HG03097 (cell line): Measurements from ENCODE around the gene ZNF688.
"Not testable (repeated sequence)": the region's sequence is repeated elsewhere in the genome, so short reads cannot be mapped to it uniquely, and the experiment has no call there.

Experiments
- ATAC-seq: cut with Tn5 transposase; IDR thresholded peaks from one replicate; pipeline ENCODE4 v1.9.1; 2021; ENCODE audit not compliant: unreplicated experiment, low FRiP score

Gene ZNF688

GRCh38 chr16:30535106-30535776, 36.3 kb downstream of the ZNF688 start:
- ATAC-seq: peak; percentile 6

GRCh38 chr16:30534368-30535105, 37.0 kb downstream of the ZNF688 start, which contains the start of gene ZNF747:
Gene ZNF747 (minus strand): TSS chr16:30534858. CDS start chr16:30534679, 179 bp downstream.
- ATAC-seq: peak; percentile 54

GRCh38 chr16:30533748-30534367, 37.7 kb downstream of the ZNF688 start:
- peak; percentile 23 for ATAC-seq

- no peak for ATAC-seq
These were observed 38.4 kb downstream of the ZNF688 start for GRCh38 chr16:30533146-30533522.

DNA sequence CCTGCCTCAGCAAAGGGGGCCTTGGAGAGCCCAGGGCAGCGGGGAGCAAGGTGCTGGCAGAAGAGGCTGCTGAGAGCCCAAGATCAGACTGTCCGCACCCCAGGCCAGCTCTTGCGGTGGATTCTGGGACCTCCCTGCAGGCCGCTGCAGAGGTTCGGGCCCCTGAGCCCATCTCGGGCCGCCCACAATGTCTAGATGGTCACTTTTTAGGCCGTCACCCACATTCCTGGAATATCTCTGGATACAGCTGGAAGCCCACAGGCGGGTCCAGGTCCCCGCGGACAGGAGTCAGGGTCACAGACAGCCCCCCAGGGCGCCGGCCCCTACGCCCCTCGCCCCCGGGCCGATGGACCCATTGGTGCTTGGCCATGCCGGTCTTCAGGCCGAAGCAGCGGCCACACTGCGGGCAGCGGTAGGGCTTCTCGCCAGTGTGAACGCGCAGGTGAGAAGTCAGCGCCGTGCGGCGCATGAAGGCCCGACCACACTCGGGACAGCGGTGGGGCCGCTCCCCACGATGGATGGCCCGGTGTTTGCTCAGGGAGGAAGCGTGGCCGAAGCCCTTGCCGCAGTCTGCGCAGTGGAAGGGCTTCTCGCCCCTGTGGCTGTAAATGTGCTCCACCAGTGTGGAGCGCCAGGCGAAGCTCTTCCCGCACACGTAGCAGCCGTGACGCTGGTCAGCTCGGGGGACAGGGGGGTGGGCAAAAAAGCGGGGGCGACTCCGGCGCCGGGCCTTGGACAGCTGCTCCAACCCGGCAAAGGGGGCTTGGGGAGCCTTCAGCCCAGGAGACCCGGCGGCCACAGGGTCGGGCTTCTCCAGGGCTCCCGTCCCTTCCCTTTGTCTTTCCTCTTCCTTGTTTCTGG, 39.0 kb downstream of the ZNF688 start:
- ATAC-seq: no peak

- no peak for ATAC-seq
These were observed 41.1 kb downstream of the ZNF688 start for GRCh38 chr16:30530163-30531037.

DNA sequence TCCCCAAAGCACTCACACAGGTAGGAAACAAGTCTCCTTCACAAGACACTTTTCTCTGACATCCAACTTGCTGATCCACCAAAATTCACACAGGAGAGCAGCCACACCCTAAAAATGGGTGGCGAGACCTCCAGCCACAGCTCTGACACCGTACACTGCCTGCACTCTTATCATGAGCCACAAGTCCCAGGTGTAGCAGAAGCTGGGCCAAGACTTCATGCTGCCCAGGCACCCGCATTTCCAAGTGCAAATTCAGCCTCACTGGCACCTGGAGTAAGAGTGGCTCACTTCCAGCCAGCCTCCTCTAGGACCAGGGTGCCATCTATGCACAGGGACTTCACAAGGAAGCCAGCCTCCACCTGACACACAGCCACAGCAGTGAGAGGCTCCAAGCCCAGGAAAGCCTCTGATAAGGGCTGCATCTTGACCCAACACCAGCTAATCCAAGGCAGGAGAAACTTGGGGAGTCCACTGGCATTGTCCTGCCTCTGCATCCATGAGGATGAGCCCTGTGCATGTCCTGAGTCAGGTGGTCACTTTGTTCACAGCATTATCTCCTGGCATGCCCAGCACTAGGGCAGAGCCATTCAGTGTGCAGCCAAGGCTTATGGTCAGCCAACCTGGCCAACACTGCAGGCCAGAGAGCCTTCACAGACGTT, 42.6 kb downstream of the ZNF688 start:
- no peak for ATAC-seq

- peak; percentile 2 for ATAC-seq
These were observed 43.8 kb downstream of the ZNF688 start for GRCh38 chr16:30527635-30528178.

- peak; percentile 73 for ATAC-seq
These were observed 44.5 kb downstream of the ZNF688 start for GRCh38 chr16:30526823-30527634.

- peak; percentile 21 for ATAC-seq
These were observed 45.2 kb downstream of the ZNF688 start, which contains the start of gene ZNF768 for GRCh38 chr16:30526137-30526822. Gene ZNF768 (minus strand): TSS chr16:30526566. CDS start chr16:30526413, 153 bp downstream.

GRCh38 chr16:30525844-30526136, 45.7 kb downstream of the ZNF688 start:
- ATAC-seq: no peak

DNA sequence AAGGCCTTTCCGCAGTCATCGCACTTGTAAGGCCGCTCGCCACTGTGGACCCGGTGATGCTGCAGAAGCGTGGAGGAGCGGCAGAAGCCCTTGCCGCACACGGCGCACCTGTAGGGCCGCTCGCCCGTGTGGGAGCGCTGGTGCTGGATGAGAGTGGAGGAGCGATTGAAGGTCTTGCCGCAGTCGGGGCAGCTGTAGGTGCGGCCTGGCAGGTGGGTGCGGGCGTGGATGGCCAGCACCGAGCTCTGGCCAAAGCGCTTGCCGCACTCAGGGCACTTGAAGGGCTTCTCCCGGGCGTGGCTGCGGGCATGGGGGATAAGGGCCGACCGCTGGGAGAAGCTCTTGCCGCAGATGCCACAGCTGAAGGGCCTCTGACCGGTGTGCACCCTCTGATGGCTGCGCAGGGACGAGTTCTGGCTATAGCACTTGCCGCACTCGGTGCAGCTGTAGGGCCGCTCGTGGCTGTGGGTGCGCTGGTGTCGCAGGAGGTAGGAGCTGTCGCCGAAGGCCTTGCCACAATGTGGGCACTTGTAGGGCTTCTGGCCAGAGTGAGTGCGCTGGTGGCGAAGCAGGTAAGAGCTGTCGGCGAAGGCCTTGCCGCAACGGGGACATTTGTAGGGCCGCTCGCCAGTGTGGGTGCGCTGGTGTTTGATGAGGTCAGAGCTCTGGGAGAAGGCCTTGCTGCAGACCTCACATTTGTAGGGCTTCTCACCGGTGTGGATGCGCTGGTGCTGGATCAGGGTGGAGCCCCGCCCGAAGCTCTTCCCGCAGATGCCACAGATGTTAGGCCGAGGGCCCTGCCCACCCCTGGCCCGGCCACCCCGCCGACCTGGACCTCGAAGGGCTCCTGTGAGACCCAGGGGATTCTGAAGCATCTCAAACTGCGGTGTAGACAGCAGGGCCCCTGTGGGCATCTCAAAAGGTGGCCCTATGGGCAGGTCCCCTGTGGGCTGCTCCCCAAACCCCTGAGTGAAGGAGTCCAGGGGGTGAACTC, 46.6 kb downstream of the ZNF688 start:
- ATAC-seq: no peak

DNA sequence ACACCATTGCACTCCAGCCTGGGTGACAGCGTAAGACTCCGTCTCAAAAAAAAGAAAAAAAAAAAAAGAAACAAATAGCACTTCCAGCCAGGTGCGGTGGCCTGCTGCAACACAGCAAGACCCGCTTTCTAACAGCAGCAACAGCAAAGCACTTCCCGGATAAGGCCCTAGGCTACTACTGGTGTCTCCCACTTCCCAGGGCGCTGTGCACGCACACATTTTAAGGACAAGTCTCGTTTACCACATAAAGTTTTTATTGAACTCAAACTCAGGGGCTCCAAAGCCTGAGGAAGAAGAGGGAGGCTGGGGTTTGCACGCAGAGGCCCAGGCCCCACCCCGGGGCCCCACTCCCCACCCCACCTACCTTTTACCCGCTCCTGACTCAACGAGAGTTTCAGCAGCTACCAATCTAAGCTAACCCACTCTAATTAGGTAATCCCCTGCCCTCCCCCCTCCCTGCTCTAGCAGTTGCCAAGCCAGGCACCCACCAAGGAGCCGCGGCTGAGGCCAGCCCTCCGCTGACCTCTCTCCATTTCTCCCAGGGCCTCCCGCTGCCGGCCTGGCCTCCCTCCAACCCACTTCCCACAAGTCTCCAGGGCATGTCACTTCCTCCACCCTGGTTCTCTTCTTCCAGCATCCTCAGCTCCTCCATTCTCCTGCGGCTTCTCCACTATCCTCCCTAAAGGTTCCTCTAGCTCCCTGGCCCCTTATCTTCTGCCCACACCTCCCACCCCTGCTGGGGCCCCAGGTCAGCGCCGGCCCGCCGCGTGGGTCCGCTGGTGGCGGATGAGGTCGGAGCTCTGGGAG, 47.5 kb downstream of the ZNF688 start:
- ATAC-seq: no peak

DNA sequence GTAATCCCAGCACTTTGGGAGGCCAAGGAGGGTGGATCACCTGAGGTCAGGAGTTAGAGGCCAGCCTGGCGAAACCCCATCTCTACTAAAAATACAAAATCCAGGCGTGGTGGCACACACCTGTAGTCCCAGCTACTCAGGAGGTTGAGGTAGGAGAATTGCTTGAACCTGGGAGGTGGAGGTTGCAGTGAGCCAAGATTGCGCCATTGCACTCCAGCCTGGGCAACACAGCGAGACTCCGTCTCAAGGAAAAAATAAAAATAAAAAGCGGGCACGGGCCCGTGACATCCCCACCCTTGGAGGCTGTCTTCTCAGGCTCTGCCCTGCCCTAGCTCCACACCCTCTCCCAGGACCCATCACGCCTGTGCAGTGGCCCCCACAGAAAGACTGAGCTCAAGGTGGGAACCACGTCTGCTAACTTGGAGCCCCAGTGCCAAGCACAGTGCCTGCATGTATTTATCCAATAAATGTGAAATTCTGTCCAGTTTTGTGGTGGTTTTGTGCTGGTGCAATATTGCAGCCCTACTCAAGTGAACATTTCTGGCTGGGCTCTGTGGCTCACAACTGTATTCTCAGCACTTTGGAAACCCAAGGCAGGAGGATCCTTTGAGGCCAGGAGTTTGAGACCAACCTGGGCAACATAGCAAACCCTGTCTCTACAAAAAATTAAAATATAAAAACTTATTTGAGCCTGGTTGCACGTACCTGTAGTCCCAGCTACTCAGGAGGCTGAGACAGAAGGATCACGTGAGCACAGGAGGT, 48.6 kb downstream of the ZNF688 start:
- ATAC-seq: not testable (repeated sequence)
